ENCODE data around the gene ASCC3. TPM values are rescaled to one million over a fixed set of nuclear protein-coding genes. Genes with fewer than 3 reads are reported as not detected.
A peak's percentile ranks its signal among the peaks of the same experiment; 100 is the strongest.

ASCC3 gene
- total and polyA plus RNA-seq, 2 of the 4 experiments (the other 2 are of a cell fraction): 25.8 to 104 TPM

GRCh38 chr6:100839419-100839818 lies 41.7 kb downstream of the ASCC3 start:
- WGBS, 2 experiments (ENCODE audit: extremely low coverage in 2 of 2, insufficient read length in 1 of 2): no CpG with 5 or more reads among the region's 1 CpG

More at GRCh38 chr6:100839419-100839818, 41.7 kb downstream of the ASCC3 start:
- Histone ChIP-seq H3K79me1 (ENCODE audit: low read depth in 1 of 2, low read length in 2 of 2) (peaks cover 10 to 13% of the 10 kb centered on the region in 2 experiments), H2BK120ac (ENCODE audit: low read depth, low read length) (no peak overlapping the region), H3K56ac (ENCODE audit: extremely low read depth, insufficient read depth, low read length) (no peak overlapping the region), H3K27me3 (ENCODE audit: control insufficient read depth, insufficient read depth, low read length) (no peaks in the 10 kb centered on the region), H2BK15ac (ENCODE audit: low read depth, low read length) (no peak overlapping the region), H2BK20ac (ENCODE audit: low read depth, low read length) (no peak overlapping the region), H3K23ac (ENCODE audit: low read depth, low read length) (no peak overlapping the region), H3K9ac (ENCODE audit: low read depth, low read length) (no peak overlapping the region), H3K4ac (ENCODE audit: low read depth, low read length) (no peak overlapping the region), H3K18ac (ENCODE audit: low read depth, low read length) (no peak overlapping the region), H3K14ac (replicated peaks; ENCODE audit: low read depth, low read length) (no peak overlapping the region), H3K9me1 (ENCODE audit: insufficient read depth, low read length) (no peaks in the 10 kb centered on the region), H3K4me1 (ENCODE audit: control insufficient read depth, insufficient read depth, low read length) (no peaks in the 10 kb centered on the region), H2AK5ac (ENCODE audit: low read depth, low read length) (no peak overlapping the region), H4K8ac (ENCODE audit: low read depth in 2 of 2, low read length in 2 of 2) (no peak overlapping the region), H2AK9ac (replicated peaks; ENCODE audit: low read depth, low read length, poor library complexity) (no peak overlapping the region), H3K9me3 (ENCODE audit: control insufficient read depth, insufficient read depth, low read length) (no peaks in the 10 kb centered on the region), H4K5ac (ENCODE audit: low read depth, low read length) (no peak overlapping the region), H3K36me3 (ENCODE audit: control insufficient read depth, insufficient read depth, low read length) (0 out of 2 replicates have a peak, but pooled peaks cover 1% of the 10 kb centered on the region), H3K27ac (ENCODE audit: insufficient read depth, low read length) (no peak overlapping the region), H3K4me2 (ENCODE audit: low read depth, low read length) (no peak overlapping the region), H4K91ac (ENCODE audit: insufficient read depth, low read depth, low read length) (no peak overlapping the region), H4K20me1 (ENCODE audit: insufficient read depth, low read length) (peaks cover 3% of the 10 kb centered on the region; the same call in 1 of the 2 replicates), H2AFZ (replicated peaks; ENCODE audit: low read length, poor library complexity) (no peak overlapping the region), H3K4me3 (ENCODE audit: insufficient read depth, low read depth, low read length) (no peak overlapping the region), H2BK5ac (ENCODE audit: low read depth, low read length, poor library complexity, severe bottlenecking) (no peak overlapping the region)
- TF ChIP-seq RAD21 (IDR thresholded peaks at IDR 0.05; ENCODE audit: low read length) (no peak), FOS (IDR thresholded peaks at IDR 0.05; ENCODE audit: low read depth, low read length) (no peak), RCOR1 (IDR thresholded peaks at IDR 0.05; ENCODE audit: insufficient replicate concordance, low read length) (no peak), BHLHE40 (IDR thresholded peaks at IDR 0.05; ENCODE audit: low read depth, low read length) (no peak), MAFK (IDR thresholded peaks at IDR 0.05; ENCODE audit: low read depth, low read length) (peak; percentile 99), MXI1 (IDR thresholded peaks at IDR 0.05; ENCODE audit: borderline replicate concordance, low read depth, low read length) (no peak), CHD1 (IDR thresholded peaks at IDR 0.05; ENCODE audit: low read depth, low read length) (no peak)
- CTCF ChIA-PET: no interaction called here
- in situ Hi-C loops (cut with MboI; ENCODE audit: low sequenced_read_pairs): no loop called here
- no TSS peak for BruUV-seq (replicated peaks)
- no peak for DNase-seq
- intact Hi-C loops (cut with micrococcal nuclease): no loop called here
- no peak for ATAC-seq (ENCODE audit: low read depth)
- dilution Hi-C loops (cut with HindIII; ENCODE audit: low sequenced_read_pairs, unreplicated experiment): no loop called here
- POLR2A ChIA-PET (ENCODE audit: unreplicated experiment): no interaction called here
